HK-2 (cell line): ENCODE measurements around the gene CCDC81.

Experiments
- DNase-seq: peaks from one replicate; pipeline ENCODE4 v3.0.0-alpha.2; 2018; ENCODE audit not compliant: unreplicated experiment

CCDC81 gene

DNA sequence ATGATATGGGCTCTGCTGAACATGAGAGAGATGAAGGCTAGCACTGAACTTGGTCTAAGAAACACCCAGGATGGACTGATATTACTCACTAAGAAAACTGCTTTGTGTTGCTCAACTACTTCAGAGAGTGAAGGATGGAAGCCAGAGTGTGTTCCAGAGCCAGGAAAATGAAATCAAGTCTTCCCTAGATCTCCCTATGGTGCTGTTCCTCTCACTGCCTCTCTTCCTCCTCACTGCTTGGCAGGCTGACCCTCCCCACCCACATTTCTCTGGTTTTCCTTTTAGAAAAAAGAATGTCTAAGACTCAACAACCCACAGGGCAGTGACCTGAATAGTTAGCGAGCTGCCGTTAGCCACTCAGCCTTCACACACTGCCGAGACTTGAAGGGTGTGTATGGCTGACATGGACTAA lies 65.6 kb downstream of the CCDC81 start:
- no peak for DNase-seq

DNA sequence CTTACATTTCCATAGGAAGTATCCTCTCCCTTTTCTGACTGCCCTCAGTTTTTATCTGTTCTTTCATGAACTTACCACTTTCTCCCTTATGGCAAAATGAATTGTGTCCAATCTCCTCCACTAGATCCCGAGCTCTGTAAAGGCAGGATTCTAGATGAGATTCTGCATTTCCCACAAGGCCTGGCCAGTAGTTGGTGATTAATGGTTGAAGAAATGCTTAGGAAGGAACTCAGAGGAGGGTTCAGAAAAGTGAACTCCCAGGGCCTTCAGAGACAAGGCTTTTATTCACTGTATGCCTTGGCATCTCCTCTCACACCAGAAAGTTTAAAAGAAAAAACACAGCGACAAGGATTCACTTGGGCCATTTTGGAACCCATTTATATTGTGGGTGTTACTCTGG lies 66.2 kb downstream of the CCDC81 start:
- DNase-seq, result no peak

DNA sequence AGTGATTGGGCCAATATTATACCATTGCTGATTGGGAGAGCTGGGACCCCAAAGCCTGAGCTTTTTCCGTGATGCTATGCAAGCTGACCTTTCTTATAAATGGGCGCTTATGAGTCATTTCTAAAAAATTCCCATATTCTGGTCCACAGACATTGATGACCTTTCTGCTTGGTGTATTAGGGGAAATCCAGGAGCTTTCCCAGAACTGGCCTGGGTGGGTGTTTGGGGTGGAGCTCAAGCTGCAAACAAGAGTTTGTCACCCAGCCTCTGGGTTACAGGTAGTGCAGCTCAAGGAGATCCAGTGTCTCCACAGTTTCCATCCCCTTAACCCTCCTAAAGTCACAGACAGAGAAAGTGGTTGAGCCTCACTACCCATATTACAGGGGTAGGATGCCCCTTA lies 67.7 kb downstream of the CCDC81 start:
- no peak for DNase-seq

DNA sequence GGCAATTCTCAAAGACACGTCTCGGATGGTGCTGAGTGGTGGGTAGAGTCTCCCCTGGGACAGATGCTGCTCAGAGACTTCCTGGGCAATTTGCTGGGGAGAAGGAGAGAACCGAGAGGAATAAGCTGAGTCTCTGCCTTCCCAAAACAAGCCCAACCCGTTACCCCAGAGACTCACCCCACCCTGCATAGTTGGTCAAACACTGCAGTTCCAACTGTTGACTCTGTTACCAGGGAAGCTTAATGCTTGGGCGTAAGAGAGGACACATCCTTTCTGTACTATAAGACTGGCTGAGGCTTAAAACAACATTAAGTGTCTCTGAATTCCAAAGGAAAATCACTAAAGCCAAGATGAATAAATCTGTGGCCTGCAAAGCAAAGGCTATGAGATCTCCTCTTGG lies 68.1 kb downstream of the CCDC81 start:
- DNase-seq, result no peak

DNA sequence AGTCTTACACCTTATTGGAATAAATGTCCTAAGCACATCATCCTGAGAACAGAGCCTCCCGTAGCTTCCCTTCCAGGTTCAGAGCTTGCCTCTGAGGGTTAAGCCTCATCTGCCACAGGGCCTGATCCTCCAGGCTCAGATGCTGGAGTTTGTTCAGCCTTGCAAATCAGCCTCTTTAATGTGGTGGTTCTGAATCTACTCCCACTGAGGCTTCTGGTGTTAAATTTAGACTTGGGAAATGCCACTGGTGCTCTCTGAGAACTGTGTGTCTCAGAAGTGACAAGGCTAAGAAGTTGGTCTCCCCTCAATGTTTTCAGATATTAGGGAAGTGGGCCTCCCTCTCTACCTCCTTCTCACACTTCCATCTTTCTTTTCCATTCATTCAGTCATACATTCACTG lies 68.7 kb downstream of the CCDC81 start:
- no peak for DNase-seq

DNA sequence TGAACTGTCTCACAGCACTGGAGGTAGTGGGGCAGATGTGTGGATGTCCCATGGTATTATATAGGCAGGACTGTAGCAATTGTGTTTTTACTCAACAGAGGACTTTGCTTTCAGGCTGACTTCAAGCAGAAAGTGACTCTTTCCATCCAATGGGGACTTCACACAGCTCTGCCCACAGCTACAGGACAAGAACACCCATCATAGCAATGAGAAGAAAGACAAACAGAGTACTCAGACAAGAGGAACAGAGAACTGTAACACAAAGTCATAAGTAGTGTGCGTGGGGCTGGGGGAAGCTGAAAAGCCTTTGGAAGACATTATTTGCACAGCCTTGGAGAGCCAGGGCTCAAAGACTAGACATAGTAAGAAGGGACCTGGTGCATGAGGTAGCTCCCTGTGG lies 70.3 kb downstream of the CCDC81 start:
- DNase-seq, result no peak

DNA sequence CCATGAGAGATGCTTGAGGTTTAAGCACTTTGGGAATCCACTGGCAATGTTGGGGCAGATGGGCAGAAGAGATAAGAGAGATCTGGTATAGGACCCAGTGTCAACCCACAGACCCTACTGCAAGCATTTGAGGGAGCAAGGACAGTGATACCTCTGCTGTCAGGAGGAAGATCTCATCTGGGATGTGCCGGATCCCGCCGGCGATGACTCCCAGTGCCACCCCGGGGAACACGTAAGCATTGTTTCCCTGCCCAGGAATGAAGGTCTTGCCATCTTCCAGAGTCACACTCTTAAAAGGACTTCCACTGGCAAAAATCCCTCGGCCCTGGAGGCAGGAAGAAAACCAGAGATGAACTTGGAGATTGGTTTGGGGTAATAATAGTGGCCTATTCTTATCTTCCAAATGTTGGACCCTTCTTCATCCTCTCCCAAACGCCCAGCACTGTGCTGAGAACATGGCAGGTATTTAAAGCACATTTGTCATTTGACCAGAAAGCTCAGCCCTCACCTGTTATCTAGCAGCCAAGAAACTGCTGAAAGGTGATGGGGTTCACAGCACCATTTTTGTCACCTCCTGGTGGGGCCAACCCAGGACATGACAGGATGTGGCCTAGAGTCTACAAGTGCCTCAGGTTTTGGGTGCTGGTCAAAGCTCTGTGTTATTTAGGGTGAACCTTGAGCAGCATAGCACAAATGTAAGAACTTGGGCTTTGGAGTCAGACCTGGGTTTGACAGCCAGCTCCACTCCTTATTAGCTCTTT lies 71.7 kb downstream of the CCDC81 start:
- no peak for DNase-seq

DNA sequence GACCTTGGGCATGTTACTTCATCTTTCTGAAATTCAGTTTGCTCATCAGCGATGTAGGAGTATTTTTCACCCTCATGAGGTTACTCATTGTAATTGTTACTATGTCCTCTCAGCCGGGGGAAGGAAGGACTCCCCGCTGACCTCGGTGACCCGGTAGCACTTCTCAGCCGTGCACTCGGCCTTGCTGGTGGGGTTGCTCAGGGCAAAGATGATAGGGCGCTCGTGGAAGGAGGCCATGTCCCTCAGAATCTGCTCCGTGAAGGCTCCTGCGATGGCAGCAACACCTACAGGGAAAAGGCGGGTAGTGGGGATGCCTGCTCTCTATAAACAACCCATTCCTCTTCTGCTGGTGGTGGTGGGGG lies 72.2 kb downstream of the CCDC81 start:
- no peak for DNase-seq

DNA sequence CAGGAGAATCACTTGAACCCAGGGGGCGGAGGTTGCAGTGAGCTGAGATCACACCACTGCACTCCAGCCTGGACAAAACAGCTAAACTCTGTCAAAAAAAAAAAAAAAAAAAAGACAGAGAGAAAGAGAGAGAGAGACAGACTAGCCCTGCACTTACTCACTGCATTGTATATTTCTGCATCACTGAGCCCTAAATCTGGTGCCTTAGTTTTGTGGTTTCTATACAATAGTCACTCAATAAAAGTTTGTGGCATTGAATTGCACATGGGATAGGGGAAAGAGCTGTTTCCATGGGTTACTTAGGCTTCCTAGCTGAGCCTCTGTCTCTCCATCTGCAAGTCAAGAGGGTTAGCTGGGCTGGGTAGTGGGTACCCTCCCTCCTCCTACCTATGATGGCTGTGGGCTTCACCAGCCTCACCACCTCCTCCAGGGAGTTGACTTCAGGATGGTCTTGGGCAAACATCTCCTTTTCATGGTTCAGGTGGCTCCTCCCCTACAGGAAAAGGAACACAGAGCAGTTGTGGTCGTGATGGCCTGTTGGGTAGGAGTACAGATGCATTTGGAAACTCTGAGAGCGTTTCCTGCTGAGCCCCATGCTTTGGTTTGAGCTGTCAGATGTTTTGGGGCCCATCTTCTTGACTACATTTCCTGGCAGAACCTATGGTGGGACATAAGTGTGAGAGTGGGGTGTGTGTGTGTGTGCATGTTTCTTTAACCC lies 73.2 kb downstream of the CCDC81 start:
- DNase-seq, result no peak

DNA sequence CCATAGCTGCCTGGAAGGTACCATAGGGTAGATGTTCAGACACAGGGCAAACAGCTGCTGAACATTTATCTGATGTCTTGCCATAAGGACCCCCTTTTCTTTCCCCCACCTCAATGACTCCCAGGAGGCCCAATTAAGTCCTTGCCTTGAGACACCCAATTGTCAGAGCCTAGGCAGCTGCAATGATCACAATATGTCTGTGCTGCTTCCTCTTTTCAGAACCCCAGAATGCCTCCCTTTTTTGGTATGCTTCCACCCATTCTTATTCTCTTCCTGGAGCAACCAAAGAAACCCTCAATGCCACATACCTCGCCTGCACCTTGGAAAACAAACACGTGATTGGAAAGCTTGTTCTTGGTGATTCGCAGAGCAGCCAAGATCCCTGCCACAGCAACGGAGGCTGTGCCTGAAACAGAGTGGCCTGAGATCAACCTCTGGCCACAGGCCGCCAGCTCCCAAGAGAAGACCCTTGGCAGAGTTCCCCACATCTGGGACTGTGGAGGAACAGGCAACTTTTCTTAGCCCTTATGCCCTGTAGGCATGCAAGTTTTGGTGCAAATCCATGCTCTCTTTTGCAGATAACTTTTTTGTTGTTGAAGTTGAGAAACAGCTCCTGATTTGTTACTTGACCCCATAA lies 75.4 kb downstream of the CCDC81 start:
- DNase-seq, result no peak

DNA sequence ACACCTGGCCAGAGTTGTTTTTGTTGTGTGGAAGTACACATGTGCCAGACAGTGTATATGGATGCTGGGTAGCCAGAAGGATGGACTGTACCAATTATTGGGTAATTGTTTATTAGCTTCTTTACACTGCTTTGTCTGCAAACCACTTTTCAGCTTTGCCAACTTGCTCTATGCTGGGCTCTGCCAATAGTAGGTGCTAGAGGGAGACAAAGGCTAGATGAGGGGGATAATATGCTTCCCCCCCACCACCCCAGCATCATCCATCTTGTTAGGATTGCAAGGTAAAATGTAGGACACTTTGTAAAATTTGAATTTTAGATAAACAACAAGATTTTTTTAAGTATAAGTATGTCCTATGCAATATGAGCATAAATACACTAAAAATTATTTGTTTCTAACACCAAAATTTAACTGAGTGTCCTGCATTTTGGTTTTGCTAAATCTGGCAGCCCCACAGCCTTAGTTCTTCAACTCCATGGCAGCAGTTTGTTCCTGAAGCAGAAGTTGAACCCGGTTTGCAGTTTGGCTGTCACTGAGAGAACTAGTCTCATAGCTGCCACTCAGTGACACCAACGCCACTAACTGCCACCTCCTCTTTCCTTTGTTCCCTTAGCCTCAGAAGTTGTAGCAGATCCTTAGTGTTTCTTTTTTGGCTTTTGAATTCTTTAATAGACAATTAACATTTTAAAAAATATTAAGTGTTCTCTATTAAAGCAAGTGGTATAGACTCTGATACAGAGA lies 78.8 kb downstream of the CCDC81 start:
- DNase-seq, result no peak

DNA sequence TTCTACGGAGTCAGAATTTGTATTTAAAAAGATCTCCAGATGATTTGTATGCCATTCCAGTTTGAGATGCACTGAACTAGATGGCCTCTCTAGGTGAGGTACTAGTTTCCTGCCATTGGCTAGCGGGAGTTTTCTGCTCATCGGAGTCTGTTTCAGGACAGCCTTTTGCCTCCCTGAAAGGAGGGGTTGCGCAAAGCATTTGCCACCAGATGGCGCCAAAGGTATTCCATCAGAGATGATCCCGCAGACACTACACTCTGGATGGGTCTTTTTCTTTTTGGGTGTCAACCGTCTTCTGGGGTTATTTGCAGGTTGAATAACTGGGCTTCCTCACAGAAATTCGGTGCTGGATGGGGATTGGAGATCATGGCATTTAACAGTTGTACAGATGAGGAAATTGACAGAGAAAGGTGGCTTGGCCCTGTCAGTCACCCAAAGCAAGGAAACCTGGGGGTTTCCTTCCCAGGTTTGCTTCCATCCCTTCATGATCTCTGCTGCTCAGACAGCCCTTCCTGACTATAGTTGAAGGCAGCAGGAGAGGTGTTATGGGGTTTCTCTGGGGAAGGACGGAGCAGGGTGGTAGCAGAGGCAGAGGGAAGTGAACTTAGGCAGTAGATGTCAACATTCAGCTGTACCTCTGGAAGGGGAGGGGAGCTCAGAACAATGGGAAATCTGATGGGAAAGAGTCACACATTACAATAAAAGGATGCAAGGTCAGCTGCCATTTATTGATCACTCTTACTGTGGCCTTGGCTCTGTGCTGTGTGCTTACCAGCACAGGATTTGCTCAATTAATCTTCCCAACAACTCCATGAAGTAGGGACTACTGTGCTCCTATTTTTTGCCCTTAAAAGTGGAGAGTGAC lies 81.6 kb downstream of the CCDC81 start:
- DNase-seq, result peak; percentile 70

DNA sequence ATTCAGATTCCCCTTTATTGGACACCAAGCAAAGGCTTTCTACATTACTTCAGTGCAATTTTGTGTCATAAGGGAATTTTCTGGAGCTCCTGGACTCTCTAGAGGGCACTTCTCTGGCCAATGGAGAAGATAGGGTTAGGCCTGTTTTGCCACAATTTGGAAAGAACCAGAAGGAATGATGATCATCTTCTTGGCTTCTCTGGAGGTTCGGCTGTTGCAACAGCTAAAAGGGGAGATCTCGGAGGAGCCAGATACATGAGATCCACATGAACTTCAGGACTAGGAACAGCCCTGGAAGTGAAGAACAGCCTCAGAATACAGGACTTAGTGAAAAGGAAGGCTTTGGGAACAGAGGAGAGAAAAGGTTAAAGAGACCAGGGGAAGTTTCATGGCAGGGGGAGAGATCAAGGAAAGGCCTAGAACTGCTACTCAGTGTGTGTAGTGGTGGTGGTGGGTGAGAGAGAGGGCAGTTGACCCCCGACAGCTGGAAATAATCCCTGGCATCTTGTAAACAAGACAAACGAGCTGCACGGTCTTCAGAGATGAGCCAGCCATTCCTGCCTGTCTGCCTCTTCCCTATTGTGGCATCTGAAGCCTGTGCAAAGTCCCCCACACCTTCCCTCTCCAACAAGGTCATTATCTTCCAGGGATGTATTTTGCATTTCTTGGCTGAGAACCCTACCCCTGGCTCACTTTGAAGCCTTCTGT lies 83.8 kb downstream of the CCDC81 start:
- DNase-seq, result no peak

DNA sequence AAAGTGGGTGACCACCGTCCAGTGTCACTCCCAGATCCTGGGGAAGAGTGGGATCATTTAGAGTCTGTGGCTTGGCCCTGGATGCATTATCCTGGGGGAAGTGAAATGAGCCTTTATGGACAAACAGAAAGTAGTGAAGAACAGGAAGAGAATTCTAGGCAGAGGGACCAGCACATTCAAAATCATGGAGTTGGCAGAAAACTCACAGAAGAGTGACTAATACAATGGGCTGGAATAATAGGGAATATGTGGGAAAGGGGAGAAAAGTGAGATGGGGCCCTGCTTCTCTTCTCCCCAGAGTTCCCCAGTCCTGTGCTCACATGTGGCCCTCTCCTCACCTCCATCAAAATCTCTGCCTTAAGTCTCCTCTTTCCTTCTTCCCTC lies 84.3 kb downstream of the CCDC81 start:
- DNase-seq, result no peak

DNA sequence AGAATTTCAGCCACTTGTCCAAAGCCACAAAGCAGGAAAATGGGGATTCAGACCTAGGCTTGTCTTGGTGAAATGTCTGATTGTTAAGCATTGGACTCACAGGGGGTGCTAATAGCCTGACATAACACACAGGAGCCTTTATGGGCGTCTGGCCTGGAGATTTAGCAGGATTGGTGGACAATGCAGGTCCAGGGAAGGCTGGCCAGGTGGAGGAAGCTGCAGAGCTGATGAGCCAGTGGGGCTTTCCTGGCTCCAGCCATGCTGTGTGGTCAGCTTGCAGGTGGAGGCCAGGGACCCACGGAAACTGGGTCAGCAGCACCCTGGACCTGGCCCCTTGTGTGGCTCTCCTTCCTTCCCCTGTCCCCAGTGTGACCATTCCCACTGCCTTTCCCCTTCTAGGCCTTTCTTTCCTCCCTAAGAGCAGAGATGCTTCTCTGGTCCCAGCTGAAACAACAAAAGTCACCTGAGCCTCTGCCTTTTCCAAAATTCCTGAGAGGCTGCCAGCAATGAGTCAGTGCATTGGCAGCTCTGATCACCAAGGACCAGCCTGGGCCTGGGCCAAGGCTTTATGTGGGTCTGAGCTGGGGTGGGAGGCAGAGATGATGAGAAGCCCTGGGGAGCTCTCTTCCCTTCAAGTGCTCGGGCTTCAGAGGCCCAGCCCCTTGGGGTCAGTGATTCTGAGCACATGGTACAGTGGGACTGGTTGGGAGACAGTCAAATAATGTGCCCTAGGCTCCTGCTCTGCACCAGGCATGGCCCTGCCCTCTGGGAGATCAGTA lies 85.2 kb downstream of the CCDC81 start:
- DNase-seq, result peak; percentile 75

DNA sequence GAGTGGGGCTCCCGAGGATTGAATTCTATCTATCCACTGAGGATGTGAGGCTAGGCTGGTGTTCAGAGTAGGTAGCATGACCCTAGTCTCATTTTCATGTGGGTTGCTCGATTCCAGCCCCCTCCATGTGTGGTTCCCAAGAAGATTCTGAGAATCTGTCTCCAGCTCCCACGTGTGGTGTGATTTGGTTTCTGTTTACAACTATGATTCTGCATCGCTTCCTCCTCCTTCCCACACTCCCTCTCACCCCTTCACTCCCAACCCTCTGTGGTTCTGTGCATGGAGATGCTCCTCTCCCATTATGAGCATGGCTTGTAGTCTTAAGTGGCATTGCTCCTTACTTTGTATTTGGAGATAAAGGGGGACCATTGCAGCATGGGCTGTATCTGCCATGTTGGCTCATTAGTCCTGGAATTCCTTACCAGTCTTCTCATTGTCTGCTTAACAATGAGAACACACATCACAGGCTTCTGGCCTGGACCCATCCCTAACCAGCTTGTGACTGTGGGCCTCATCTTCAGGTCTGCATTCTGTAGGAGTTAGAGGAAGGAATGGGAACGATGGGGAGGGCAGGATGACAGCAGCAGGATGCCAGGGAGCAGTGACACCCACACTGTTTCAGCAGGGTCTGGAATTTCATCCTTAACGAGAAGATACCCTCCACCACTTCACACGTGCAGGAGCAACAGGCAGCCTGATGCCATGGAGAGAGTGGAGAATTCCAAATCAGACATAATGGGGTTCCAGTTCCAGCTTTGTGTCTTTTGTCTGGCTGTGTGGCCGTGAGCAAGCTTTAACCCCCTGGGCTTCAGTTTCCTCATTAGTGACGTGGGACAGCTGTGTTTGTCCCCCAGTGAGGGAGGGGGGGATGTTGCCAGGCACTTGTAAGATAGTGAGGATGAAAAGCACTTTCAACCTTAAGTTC lies 86.0 kb downstream of the CCDC81 start:
- DNase-seq, result no peak

DNA sequence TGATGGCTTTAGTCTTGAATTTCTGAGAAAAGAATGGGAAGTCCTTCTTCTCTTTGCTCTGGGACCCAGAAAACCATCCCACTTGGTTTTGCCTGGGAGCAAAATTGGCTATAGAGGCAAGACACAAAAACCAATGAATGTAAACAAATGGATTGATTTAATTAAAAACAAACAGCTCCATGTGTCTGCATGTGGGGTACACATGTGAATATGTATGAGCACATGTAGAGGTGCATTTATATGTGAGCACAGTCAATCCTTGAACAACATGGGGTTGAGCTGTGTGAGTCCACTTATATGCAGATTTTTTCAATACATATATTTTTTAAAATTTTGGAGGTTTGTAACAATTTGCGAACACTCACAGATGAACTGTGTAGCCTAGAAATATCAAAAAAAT lies 87.2 kb downstream of the CCDC81 start:
- no peak for DNase-seq

DNA sequence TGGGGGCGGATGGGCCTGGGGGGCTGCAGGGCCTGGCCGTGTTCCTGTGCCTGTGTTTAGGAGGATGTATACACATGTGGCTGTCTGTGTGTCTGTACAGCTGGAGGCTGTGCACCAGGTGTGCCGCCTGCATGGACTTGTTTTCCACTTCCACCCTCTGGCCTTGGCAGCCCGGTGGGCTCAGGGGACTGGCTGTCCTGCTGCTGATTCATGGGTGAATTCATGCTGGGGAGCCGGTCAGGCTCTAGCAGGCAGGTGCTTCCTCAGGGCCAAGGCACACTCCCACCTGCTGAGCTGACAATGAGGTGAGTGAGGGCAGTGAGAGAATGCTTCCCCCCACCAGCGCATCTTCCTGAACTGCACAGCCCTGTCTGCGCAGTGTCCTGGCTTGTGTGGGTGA lies 88.4 kb downstream of the CCDC81 start:
- no peak for DNase-seq

DNA sequence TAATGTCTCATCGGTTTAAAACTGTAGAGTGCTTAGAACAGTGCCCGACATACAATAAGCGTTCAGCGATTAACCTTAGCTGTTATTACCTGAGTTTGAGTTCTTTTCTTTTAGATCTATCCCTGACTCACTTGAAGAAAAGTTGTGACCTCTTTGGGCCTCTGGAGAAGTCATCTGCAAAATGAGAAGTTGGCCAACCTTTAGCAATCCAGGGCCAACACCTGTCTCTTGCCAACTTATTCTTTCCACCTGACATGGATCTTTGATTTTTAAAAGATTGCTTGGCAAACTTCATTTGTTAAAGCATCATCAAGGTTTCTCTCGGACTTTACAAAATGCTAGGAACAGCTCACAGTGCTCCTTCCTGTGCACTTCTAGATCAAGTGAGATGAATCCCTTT lies 89.3 kb downstream of the CCDC81 start:
- no peak for DNase-seq
